Right atrium auricular region (tissue), 2 donors: Measurements from ENCODE around the gene KRR1. TPM values are rescaled to one million over a fixed set of nuclear protein-coding genes. Genes with fewer than 3 reads are reported as not detected.

Source experiments
- DNase-seq: peaks from one replicate; pipeline ENCODE4 v3.0.0-alpha.2; 2019; ENCODE audit warnings: low spot score
- H3K27ac ChIP-seq, 2 donors: fragments of 200-600 bp; sonication (generic); 1 replicate in 1 of 2; 2 replicates in 1 of 2; pipeline ENCODE4 v1.5.1; 2016 to 2019
- H3K27me3 ChIP-seq, 2 donors: fragments of 200-600 bp; sonication (generic); one replicate each; pipeline versions ENCODE4 v1.5.1 to v1.6.0; 2017 to 2019
- H3K36me3 ChIP-seq: fragments of 200-600 bp; sonication (generic); one replicate; pipeline ENCODE4 v1.5.1; 2016
- H3K4me1 ChIP-seq, 2 donors: fragments of 200-600 bp; sonication (generic); one replicate each; pipeline versions ENCODE4 v1.5.1 to v1.6.0; 2017 to 2019
- H3K4me3 ChIP-seq, 2 donors: fragments of 200-600 bp; sonication (generic); 1 replicate in 1 of 2; 2 replicates in 1 of 2; pipeline ENCODE4 v1.5.1; 2017 to 2019; ENCODE audit warnings: mild to moderate bottlenecking in 1 of 2, moderate library complexity in 1 of 2
- H3K9me3 ChIP-seq, 2 donors: fragments of 200-600 bp; sonication (generic); one replicate each; pipeline ENCODE4 v1.5.1; 2019
- CTCF ChIP-seq, 2 donors: fragments of 200-600 bp; sonication (generic); IDR thresholded peaks; one replicate each; pipeline ENCODE4 v1.5.1; 2019; ENCODE audit warnings: antibody characterized with exemption in 2 of 2
- total RNA-seq, 2 donors: library from RNA; depleted of rRNA; stranded (reverse); fragments of >200 nt; gene quantifications; one replicate each; pipeline ENCODE4 v1.1.0, GENCODE V29; 2016

KRR1 gene
- total RNA-seq, 2 donors from 2014 or later, result 12.3 to 23.8 TPM

- Histone ChIP-seq H3K4me3 (peak within 1 kb of the TSS; percentile 34 to 38), H3K9me3 (no peaks in the 10 kb centered on the region), H3K4me1 (no peaks in the 10 kb centered on the region), H3K27ac (peak within 1 kb of the TSS; percentile 60 to 70), H3K36me3 (no peaks in the 10 kb centered on the region), H3K27me3 (no peaks in the 10 kb centered on the region)
- peak; percentile 92 for DNase-seq
- TF ChIP-seq CTCF (IDR thresholded peaks at IDR 0.05), result no peak
Observed at GRCh38 chr12:75480469-75480949, 30.9 kb downstream of the KRR1 start, which contains the start of gene GLIPR1. TSS of gene GLIPR1 (plus strand) at chr12:75480755. CDS start at chr12:75480881, 126 bp downstream.

DNA sequence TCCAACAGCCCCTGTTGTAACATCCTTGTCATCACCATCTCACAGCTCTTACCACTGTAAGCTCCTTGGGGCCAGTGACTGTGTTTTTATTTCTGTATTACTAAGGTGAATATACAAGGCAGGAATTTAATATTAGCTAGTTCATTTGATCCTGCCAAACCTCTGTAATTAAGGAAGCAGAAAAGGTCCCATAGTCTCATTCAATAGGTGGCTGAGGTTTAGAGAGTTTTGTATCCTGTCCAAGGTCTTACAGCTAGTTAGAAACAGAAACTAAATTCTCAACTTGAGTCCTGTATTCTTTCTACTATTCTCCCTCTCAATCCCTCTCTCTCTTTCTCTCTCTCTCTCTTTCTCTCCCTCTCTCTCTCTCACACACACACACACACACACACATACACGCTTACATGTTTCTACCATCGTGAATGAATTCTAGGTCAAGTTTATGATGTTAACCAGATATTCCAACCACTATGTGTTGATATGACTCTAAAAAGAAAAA is 31.4 kb downstream of the KRR1 start:
- no peaks in the 10 kb centered on the region for H3K4me1 ChIP-seq
- no peaks in the 10 kb centered on the region for H3K27me3 ChIP-seq
- H3K4me3 ChIP-seq, result peak overlapping the region; percentile 34 to 38
- no peak for TF ChIP-seq CTCF (IDR thresholded peaks at IDR 0.05)
- no peaks in the 10 kb centered on the region for H3K36me3 ChIP-seq
- peak overlapping the region; percentile 60 to 70 for H3K27ac ChIP-seq
- H3K9me3 ChIP-seq, result no peaks in the 10 kb centered on the region
- no peak for DNase-seq

- H3K27ac ChIP-seq, result peak overlapping the region; percentile 10 to 53
- H3K36me3 ChIP-seq, result no peaks in the 10 kb centered on the region
- no peak for DNase-seq
- no peaks in the 10 kb centered on the region for H3K4me1 ChIP-seq
- H3K9me3 ChIP-seq, result no peaks in the 10 kb centered on the region
- no peak overlapping the region for H3K4me3 ChIP-seq
- no peaks in the 10 kb centered on the region for H3K27me3 ChIP-seq
- no peak for TF ChIP-seq CTCF (IDR thresholded peaks at IDR 0.05)
Observed at GRCh38 chr12:75478116-75478794, 33.2 kb downstream of the KRR1 start.

GRCh38 chr12:75477137-75477536 is 34.3 kb downstream of the KRR1 start:
- TF ChIP-seq CTCF (IDR thresholded peaks at IDR 0.05), result no peak
- Histone ChIP-seq H3K4me3 (no peak overlapping the region), H3K27me3 (no peaks in the 10 kb centered on the region), H3K36me3 (no peaks in the 10 kb centered on the region), H3K9me3 (no peaks in the 10 kb centered on the region), H3K27ac (no peak overlapping the region), H3K4me1 (no peaks in the 10 kb centered on the region)
- no peak for DNase-seq

DNA sequence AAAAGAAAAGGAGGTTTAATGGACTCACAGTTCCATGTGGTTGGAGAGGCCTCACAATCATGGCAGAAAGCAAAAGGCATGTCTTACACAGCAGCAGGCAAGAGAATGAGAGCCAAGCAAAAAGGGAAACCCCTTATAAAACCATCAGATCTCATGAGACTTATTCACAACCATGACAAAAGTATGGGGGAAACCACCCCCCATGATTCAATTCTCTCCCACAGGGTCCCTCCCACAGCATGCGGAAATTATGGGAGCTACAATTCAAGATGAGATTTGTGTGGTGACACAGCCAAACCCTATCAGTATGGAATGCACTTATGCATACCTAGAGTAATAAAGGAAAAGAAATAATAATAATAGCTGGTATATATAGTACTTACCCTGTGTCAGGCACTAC is 35.3 kb downstream of the KRR1 start:
- no peak for DNase-seq
- Histone ChIP-seq H3K27me3 (no peaks in the 10 kb centered on the region), H3K4me1 (no peaks in the 10 kb centered on the region), H3K4me3 (no peak overlapping the region), H3K9me3 (no peaks in the 10 kb centered on the region), H3K36me3 (no peaks in the 10 kb centered on the region), H3K27ac (no peak overlapping the region)
- no peak for TF ChIP-seq CTCF (IDR thresholded peaks at IDR 0.05)
